G401.6 (cell line): ENCODE results near the gene HACD4.
"Not testable (repeated sequence)": the region's sequence is repeated elsewhere in the genome, so short reads cannot be mapped to it uniquely, and the experiment has no call there.

ENCODE experiments used
- FAIRE-seq: peaks from 2 replicates; lab custom pipeline; 2012; peaks lifted over from hg19 to GRCh38; lab: Jason Lieb, UNC

HACD4 gene

GRCh38 chr9:21015995-21016394, 15.4 kb downstream of the HACD4 start:
- no peak for FAIRE-seq

GRCh38 chr9:21015129-21015815, 16.2 kb downstream of the HACD4 start:
- no peak for FAIRE-seq

GRCh38 chr9:21002040-21002439, 29.4 kb downstream of the HACD4 start:
- no peak for FAIRE-seq

GRCh38 chr9:21001581-21001980, 29.9 kb downstream of the HACD4 start:
- no peak for FAIRE-seq

- FAIRE-seq = no peak
Observed at GRCh38 chr9:20997503-20998076, 33.9 kb downstream of the HACD4 start.

GRCh38 chr9:20996809-20997208, 34.6 kb downstream of the HACD4 start:
- FAIRE-seq = no peak

- FAIRE-seq = no peak
Observed at GRCh38 chr9:20995616-20996015, 35.8 kb downstream of the HACD4 start.

GRCh38 chr9:20994486-20994885, 37.0 kb downstream of the HACD4 start:
- FAIRE-seq = no peak

GRCh38 chr9:20990867-20991266, 40.6 kb downstream of the HACD4 start:
- FAIRE-seq = no peak

- FAIRE-seq = no peak
Observed at GRCh38 chr9:20989923-20990341, 41.5 kb downstream of the HACD4 start.

- FAIRE-seq = no peak
Observed at GRCh38 chr9:20988671-20989315, 42.6 kb downstream of the HACD4 start.

GRCh38 chr9:20988061-20988460, 43.4 kb downstream of the HACD4 start:
- FAIRE-seq = no peak

GRCh38 chr9:20987521-20987920, 43.9 kb downstream of the HACD4 start:
- FAIRE-seq = no peak

- FAIRE-seq = no peak
Observed at GRCh38 chr9:20985851-20986600, 45.4 kb downstream of the HACD4 start.

- no peak for FAIRE-seq
Observed at GRCh38 chr9:20984506-20984905, 46.9 kb downstream of the HACD4 start.

- no peak for FAIRE-seq
Observed at GRCh38 chr9:20981486-20981885, 50.0 kb downstream of the HACD4 start.

- FAIRE-seq = no peak
Observed at GRCh38 chr9:20980832-20981455, 50.5 kb downstream of the HACD4 start.

GRCh38 chr9:20978249-20978648, 53.2 kb downstream of the HACD4 start:
- no peak for FAIRE-seq

- FAIRE-seq = not testable (repeated sequence)
Observed at GRCh38 chr9:20974191-20974938, 57.1 kb downstream of the HACD4 start.

- FAIRE-seq = not testable (repeated sequence)
Observed at GRCh38 chr9:20973246-20973947, 58.0 kb downstream of the HACD4 start.

GRCh38 chr9:20972684-20973083, 58.8 kb downstream of the HACD4 start:
- FAIRE-seq = no peak
